ENCODE results near the gene ZDHHC8.
"Not testable (repeated sequence)": the region's sequence is repeated elsewhere in the genome, so short reads cannot be mapped to it uniquely, and the experiment has no call there.

Gene ZDHHC8

DNA sequence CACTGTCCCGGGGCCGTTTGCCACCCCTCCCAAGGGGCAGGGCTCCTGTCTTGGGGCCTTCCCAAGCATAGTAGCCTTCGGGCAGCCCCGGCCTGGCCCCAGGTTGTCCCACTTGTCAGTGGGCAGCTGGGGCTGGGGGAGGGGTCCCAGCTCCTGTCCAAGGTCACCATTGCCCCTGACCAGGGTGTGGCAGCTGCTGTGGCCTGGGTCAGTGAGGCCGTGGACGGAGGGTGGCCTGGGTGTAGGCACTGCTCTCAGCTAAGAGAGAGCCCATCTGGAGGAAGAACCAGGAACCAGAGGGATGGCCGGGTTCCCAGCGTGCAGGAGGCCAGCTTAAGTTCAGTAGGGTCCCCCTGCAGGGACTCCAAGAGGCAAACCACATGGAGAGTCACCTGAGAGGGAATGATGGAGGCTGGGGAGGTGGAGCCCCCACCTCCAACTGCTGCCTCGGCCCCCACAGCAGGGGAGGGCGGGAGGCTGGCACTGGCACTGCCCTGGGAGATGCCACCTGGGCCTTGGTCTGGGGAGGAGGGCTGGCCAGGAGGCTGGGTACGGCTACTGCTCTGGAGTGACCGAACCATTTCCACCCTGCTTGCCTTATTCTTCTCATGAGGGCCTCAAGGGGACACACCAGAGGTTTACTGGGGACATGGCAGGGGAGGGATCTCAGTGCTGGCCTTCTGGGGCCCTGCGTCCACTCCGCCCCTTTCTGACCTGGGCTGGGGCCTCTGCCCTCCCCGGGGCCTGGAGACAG, 26.0 kb downstream of the ZDHHC8 start:
- no peak for DNase-seq (ENCODE audit: low read depth in 1 of 2, low spot score in 1 of 2)

DNA sequence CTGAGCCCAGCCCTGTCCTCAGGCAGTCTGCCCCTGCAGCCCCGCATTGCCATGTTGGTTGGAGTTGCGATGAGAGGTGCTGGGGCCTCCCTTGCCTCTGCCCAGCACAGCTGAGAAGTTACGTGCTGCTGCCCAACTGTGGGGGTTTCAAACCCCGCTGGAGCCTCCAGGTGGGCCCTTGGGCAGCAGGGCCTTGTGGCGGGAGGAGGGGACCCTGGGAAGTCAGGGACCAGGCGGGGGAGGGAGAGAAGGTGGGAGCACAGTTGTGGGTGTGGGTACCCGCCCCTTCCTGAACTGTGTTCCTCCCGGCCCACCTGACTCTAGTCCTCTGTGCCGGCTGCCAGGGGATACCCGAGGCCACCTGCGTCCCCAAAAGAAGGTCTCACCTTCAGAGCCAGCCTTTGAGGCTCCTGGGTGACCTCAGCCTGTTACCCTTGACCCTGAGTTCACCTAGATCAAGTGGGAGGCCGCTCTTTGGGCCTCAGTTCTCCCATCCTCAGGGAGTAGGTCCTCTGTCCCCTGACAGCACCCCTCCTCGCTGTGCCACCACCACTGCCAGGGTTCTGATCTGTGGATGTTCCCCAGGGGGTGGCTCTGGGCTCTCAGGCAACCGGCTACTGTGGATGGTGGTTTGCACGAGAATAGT, 26.9 kb downstream of the ZDHHC8 start:
- DNase-seq (ENCODE audit: low read depth in 1 of 2, low spot score in 1 of 2): no peak

DNA sequence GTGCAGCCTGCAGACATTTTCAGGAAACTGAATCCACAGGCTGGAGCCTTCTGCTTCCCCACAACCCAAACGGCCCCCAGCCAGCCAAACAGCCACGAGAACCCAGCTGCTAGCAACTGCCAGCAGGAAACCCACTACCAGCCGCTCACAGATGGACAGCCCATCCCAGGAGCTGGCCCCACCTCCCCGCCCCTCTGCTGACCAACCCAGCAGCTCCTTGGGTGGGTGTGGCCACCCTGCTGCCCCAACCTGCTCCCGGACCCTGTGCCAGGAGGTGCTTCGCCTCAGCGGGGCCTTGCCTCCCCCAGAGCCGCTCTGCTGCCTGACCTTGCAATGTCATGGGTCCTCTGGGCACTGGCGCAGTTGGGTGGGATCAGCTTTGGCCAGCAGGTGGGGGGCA, 27.5 kb downstream of the ZDHHC8 start:
- no peak for DNase-seq (ENCODE audit: low read depth in 1 of 2, low spot score in 1 of 2)

DNA sequence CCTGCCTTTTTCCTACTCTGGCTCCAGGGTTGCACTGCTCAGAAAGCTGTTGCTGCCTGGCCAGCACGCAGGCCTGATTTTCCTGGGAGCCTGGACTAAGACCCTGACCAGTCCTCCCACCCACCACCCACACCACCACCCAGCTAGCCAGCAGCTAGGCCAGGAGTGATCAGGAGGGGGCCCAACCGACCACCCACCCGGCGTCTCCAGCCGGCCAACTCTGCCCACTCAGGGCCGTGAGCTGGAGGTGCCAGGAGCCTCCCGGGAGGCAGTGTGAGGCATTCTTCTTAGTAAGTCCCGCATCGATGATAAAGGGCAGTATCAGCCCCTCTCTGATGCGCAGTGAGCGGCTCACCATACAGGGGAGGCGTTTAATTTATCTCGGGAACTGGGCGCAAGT, 27.9 kb downstream of the ZDHHC8 start:
- not testable (repeated sequence) for DNase-seq (ENCODE audit: low read depth in 1 of 2, low spot score in 1 of 2)

DNA sequence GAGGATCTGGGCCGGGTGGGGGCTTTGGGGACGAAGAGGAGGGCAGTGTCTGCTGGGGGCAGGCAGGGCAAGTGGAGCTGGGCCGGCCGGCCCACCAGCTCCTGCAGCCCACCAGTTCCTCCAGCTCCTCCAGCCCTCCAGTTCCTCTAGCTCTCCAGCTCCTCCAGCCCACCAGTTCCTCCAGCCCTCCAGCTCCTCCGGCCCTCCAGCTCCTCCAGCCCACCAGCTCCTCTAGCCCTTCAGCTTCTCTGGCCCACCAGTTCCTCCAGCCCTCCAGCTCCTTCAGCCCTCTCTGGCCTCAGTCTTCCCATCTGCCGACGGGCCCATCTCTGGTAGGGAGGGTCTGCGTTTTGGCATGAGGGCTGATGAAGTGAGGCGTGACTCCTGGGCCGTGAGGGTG, 28.4 kb downstream of the ZDHHC8 start:
- DNase-seq (ENCODE audit: low read depth in 1 of 2, low spot score in 1 of 2): no peak

DNA sequence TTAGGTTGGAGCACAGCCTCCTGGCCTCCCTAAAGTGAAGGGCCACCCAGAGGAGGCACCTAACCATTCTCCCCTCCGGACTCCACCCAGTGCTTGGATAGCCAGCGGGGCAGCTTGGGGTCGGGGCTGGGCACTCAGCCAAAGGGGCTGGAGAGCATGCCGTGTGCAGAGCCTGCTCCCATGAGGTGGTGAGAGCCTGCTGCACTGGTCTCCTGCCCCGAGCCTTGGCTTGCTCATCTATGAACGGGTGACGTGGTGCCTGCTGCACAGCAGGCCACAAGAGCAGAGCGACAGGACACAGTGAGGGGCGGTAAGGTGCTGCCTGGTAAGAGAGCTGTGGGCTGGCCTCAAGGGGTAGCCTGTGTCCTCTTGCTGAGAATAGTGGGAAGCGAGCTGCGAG, 33.3 kb downstream of the ZDHHC8 start:
- DNase-seq (ENCODE audit: low read depth in 1 of 2, low spot score in 1 of 2): no peak

DNA sequence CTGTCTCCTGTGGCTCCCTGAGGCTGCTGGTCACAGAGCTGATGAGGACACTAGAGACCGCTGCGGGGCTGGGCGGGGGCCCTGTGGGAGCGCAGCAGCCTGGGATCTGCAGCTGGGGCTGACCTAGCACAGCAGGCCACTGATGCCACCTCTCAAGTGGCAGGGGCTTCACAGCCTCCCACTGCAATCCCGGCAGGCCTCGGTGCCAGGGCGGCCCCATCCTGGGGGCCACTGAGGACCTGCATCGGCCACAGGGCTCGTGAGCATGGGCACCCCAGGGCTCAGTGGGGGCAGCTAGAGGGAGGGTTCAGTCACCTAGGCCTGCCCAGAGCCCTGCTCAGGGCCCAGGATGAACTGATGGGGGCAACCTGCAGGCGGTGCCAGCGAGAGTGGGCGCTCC, 33.8 kb downstream of the ZDHHC8 start:
- no peak for DNase-seq (ENCODE audit: low read depth in 1 of 2, low spot score in 1 of 2)

DNA sequence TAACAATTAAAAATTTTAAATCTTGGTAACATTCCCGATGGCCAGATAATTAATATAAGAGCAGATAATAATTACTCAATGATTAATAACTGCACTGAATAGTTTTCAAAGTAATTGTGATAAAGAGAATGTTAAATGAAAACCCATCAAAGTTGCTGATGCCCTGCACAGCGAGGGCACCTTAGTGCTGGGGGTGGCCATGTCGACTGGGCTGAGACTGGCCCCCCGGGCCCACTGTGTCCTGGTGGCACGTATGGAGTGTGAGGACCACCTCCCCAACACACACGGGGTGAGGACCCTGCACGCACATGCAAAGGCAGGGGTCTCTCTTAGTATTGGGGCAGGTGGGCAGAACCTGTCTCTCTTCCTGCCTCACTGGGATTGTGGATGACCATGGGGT, 34.3 kb downstream of the ZDHHC8 start:
- no peak for DNase-seq (ENCODE audit: low read depth in 1 of 2, low spot score in 1 of 2)

DNA sequence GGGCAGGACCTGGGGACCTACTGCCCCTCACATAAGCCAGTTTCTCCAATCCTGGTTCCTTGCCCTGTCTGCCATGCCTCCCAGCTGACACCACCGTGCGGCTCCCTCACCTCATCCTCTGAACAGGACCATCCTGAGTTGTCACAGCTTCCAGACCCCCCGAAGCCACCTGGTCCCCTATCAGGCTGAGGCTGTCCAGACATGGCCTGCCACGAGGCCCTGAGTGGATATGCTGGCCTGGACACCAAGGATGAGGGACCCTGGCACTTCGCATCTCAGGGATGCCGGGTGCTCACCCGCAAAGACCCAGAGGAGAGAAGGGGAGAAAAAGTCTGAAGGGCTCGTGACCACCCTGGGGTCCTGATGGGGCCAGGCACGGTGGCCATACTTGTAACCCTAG, 35.1 kb downstream of the ZDHHC8 start:
- no peak for DNase-seq (ENCODE audit: low read depth in 1 of 2, low spot score in 1 of 2)

DNA sequence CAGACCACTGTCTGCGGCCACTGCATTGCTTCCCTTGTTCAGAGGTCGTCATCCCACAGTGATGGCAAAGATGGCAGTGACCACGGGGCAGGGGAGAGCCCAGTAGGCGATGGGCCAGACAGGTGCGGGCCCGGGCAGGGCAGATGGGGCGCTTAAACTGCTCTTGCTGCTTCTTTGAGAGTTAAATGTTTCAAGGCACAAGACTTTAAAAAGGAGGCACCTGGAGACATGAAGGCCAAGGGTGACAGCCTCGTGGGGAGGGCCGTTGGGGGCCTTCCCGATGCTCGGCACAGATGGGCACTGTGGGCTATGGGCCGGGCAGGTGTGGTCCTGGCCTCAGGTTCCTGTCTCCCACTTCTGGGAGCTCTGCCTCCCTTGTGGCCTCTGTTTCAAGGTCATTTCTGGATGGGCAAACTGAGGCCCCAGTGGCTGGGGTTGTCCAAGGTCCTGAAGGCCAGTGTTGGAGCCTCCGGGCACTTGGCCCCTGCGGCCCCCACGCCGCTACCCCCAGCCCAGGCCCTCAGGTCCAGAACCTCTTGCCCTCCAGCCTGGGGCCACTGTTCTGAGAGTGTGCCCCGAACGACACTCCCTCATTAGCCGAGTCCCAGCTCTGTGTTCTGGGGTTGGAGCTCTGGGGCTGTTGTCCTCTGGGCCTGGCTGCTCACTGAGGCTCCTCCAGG, 36.2 kb downstream of the ZDHHC8 start:
- no peak for DNase-seq (ENCODE audit: low read depth in 1 of 2, low spot score in 1 of 2)

DNA sequence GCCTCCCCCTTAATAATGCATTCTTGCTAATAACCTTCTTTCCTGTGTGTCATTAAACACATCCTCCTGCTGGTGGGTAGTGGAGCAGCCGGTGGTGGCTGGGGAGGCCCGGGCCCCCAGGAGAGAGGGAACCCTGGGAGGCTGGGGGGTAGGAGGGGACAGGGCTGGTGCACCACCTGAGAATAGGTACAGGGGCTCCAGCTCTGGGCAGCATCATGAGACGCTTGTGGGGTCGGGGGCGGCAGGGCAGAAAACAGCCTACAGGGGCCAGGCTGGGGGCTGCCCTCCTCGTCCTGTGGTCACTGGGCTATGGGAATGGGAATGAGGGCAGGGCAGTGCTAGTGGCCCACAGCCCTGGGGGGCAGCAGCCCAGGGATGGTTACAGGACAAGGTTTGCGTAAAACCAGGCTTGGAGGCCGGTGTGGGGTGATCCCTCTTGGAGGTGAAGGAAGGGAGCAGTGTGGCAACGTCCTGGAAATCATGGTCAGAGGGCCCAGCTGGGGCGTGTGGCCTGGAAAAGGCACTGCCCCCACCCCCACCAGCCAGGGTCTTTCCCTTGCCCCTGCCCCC, 37.7 kb downstream of the ZDHHC8 start:
- no peak for DNase-seq (ENCODE audit: low read depth in 1 of 2, low spot score in 1 of 2)

DNA sequence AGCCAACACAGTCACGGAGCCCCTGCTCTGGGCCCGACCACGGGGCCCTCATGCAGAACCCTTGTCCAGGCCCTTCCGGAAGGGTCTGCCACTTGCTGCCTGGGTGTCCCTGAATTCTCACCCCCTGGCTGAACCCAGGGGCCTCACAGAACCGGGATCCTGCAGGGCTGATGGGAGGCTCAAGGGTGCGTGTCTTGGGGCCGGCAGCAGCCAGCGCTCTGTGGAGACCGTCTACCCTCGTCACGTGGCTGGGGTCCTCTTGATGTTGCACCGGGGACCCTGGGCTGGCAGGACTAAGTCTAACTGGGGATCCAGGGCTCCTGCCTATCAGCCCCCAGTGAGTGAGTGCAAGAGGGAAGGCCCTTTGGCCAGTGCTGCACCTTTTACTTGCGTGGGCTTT, 38.6 kb downstream of the ZDHHC8 start:
- no peak for DNase-seq (ENCODE audit: low read depth in 1 of 2, low spot score in 1 of 2)

DNA sequence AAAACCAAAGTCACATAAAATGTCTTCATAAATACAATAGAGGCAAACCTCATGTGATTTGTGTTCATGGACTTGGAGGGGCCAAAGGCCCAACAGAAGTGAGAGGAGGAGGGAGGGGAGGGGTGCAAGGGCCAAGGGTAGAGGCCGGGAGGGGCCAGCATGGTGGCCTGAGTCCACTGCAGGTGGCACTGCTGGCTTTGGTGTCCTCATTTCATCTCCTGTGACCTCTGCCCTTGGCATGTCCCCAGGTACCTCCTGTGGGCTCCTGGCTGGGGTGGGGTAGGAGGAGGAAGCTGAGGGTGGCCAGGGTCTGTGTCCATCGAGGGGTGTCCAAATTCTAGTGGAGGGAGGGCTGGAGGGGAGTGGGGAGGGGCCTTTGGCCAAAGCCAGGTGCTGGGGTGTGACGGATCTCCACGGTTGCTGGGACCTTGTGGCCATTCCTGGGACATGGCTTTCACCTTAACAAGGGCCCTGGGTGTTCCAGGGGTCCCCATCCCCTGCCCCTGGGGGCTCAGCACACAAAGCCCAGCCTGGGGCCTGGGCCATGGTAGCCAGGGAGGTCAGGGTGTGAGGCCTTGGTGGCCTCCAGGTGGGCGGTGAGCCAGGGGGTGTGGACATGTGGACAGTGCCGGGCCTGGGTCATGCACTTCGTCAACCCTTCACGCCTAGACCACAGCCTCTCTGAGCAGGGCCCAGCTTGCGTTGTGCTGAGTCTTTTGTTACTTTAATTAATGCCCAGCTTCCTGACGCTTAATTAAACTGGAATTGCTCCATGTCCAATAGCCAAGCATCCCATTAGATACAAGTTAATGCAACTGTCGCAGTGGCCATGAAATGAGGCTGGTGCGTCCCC, 39.9 kb downstream of the ZDHHC8 start:
- no peak for DNase-seq (ENCODE audit: low read depth in 1 of 2, low spot score in 1 of 2)

DNA sequence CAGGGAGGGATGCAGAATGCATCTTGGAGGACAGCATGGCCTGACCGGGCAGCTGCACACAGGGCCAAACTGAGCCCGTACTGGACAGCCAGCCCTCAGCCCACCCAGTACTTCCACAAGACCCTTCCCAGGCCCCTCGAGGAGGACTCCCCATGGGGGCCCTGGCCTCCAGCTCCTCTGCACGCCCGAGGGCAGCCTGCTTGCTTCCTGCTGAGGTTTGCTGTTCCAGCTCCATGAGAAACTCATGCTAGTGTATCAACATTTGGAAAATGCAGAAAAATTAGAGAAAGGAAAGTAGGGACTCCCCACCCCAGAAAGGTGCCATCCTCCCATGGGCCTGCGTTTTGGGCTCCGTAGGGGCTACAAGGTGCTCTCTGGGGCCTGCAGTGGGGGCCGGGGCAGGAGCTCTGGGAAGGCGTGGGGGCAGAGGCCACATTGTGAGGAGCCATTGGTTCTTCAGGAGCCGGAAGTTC, 40.6 kb downstream of the ZDHHC8 start:
- no peak for DNase-seq (ENCODE audit: low read depth in 1 of 2, low spot score in 1 of 2)

DNA sequence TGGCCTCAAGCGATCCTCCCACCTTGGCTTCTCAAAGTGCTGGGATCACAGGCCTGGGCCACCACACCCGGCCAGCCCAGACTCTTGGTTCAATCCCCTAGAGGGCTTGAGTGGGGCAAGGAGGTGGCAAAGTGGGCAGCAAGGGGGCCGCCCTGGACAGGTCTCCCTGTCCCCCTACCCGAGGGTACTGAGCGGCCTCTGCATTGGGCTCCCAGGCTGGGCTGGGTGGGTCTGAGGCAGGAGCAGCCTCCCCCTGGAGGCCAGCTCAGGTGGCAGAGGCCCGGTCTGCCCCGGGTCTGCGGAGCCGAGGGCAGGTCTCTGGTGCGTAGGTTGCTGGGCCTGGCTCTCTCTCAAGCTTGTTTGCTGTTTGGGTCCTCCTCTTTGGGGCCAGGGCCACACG, 41.6 kb downstream of the ZDHHC8 start:
- no peak for DNase-seq (ENCODE audit: low read depth in 1 of 2, low spot score in 1 of 2)

DNA sequence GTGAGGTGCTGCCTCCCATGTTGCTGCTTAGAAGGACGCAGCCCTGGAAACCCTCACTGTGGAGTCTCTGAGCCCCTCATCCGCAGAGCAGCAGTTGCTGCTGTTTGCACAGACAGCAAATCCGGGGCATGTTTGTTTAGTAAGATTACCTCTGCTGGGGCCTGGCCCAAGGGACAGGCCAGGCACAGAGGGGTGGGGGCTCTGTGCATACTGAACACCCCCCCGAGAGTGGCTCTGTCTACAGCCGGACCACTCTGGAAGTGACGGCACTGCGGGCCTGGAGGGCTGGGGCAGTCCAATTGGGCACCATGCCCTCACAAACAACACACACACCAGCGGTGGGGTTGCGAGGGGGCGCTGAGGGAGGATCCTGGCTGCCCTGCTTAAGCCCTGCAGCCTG, 42.2 kb downstream of the ZDHHC8 start:
- no peak for DNase-seq (ENCODE audit: low read depth in 1 of 2, low spot score in 1 of 2)

DNA sequence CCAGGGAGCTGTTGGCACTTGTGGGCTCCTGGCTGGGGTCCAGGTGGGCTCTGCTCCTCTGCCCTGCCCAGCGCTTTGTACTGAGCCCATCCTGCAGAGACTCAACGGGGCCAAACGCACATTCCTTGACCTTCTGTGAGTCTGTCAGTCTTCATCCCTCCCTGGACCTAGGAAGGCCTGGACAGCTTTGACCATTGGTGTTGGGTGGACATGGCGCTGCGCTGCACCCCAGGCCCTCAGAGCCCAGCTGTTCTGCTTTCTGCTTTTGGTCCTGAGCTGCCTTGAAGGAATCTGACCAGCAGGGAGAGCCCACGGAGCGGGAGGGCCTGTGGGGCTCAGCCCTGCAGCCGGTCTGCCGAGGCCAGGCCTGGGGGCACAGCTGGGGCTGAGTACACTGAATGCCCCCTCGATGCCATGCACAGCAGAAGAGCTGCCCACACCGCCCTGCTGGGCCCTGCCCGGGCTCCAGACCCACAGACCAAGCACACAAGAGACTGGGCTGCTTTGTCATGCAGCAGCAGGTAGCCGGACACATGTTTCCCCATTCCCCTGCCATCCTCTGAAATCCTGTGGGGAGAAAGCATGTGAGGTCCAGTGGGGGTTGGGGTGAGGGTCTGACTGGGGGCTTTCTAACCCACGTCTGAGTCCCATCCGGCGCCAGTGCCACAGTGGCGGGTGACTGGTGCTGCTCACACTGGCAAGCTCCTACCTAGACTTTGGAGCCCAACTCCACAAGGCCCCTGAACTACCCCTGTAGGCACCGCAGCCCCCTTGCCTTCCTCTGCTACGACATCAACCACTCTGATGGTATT, 43.4 kb downstream of the ZDHHC8 start:
- DNase-seq (ENCODE audit: low read depth in 1 of 2, low spot score in 1 of 2): no peak

DNA sequence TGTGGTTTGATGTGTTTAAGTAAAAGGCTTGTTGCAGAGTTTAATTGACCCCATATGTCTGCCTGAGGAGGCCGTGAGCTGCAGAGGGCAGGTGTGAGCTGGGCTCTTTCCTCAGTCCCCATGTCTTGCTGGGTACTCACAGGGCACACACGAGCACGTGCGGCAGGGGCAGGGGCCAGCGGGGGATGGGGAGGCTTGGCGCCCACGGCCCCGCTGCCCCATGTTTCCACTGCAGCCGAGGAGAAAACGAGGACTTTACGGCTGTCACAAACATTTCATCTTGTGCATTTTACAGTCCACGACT, 43.9 kb downstream of the ZDHHC8 start:
- DNase-seq (ENCODE audit: low read depth in 1 of 2, low spot score in 1 of 2): no peak

DNA sequence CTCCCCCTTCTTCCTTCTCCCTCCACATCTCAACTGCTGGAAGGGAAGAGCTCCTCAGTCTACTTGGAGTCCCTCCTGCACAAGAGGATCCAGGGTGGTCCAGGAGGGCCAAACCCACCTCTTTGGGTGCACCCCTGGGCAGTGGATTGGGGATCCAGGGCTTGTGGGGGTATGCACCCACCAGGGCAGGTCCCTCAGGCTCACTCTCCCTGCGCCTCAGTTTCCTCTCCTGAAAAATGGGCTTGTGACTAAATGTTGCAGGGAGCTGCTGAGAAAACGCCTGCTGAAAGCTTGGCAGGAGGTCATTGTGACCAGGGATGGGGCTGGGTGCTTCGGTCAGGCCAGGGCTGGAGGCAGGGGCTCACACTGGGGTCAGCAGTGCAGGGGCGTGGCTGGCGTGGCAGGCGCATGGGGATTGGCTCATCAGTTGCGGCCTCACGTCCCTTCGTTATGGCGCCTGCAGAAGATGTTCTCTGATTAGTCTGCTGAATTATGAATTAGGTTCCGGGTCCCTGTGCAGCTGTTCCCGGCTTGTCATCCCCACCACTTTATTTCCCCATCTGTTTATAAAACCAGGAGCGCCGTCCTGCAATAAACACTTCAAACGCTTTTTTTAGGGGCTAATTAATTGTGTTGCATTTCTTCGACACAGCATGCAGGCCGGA, 44.9 kb downstream of the ZDHHC8 start:
- no peak for DNase-seq (ENCODE audit: low read depth in 1 of 2, low spot score in 1 of 2)

All from activated T-helper 1 cell treated with anti-CD3 and anti-CD28 coated beads, Interleukin-2, amount 50 U/mL, for 16 hours (primary cell).